Caco-2 (cell line): ENCODE measurements around the gene FIBP. TPM values are rescaled to one million over a fixed set of nuclear protein-coding genes. Genes with fewer than 3 reads are reported as not detected.
A peak's percentile ranks its signal among the peaks of the same experiment; 100 is the strongest.

ENCODE experiments used
- BruUV-seq: library from RNA; stranded (reverse); fragments of 400-500 nt; replicated peaks from 2 replicates; lab custom pipeline; 2021; lab: Mats Ljungman, UMichigan
- CTCF ChIA-PET: fragments of 300-600 bp; sonication (Branson Sonifier 250); formaldehyde crosslinking; loops from one replicate; lab custom pipeline; 2022; ENCODE audit warnings: antibody characterized with exemption; lab: Charles Lee
- POLR2A ChIA-PET: fragments of 300-600 bp; sonication (Branson Sonifier 250); formaldehyde crosslinking; loops from one replicate; lab custom pipeline; 2022; ENCODE audit warnings: antibody characterized with exemption; lab: Charles Lee
- DNase-seq, 2 experiments: peaks; one replicate each; pipeline versions ENCODE4 v3.0.0 to v3.0.0-alpha.2; 2020 to 2022
- H3K27me3 ChIP-seq: replicated peaks from 2 replicates; pipeline ENCODE4 v1.6.0; 2011; ENCODE audit warnings: low read length; ENCODE audit not compliant: control insufficient read depth, insufficient read depth
- H3K36me3 ChIP-seq: 2 replicates; pipeline ENCODE4 v1.5.1; 2011; ENCODE audit warnings: low read length; ENCODE audit not compliant: control insufficient read depth, insufficient read depth
- H3K4me1 ChIP-seq: fragments of 250-450 bp; sonication (Bioruptor Pico); 2 replicates; pipeline ENCODE4 v1.5.1; 2020; ENCODE audit warnings: mild to moderate bottlenecking
- H3K4me3 ChIP-seq: 2 replicates; pipeline ENCODE4 v1.5.1; 2011; ENCODE audit warnings: low read depth, mild to moderate bottlenecking, control low read depth, low read length
- H3K9me3 ChIP-seq: fragments of 250-450 bp; sonication (Bioruptor Pico); 2 replicates; pipeline ENCODE4 v1.5.1; 2020; ENCODE audit warnings: mild to moderate bottlenecking, moderate library complexity
- H3K27ac Mint-ChIP-seq: one replicate; pipeline ENCODE4 v1.8.0; 2022; ENCODE audit warnings: mixed read lengths; ENCODE audit not compliant: unreplicated experiment
- H3K27me3 Mint-ChIP-seq: one replicate; pipeline ENCODE4 v1.8.0; 2022; ENCODE audit warnings: mixed read lengths; ENCODE audit not compliant: insufficient read depth, unreplicated experiment
- H3K36me3 Mint-ChIP-seq: one replicate; pipeline ENCODE4 v1.8.0; 2022; ENCODE audit warnings: mild to moderate bottlenecking, mixed read lengths; ENCODE audit not compliant: insufficient read depth, unreplicated experiment
- H3K4me1 Mint-ChIP-seq: one replicate; pipeline ENCODE4 v1.8.0; 2022; ENCODE audit warnings: low read depth, mixed read lengths; ENCODE audit not compliant: unreplicated experiment
- H3K4me3 Mint-ChIP-seq: one replicate; pipeline ENCODE4 v1.8.0; 2022; ENCODE audit warnings: mild to moderate bottlenecking, moderate library complexity, mixed read lengths; ENCODE audit not compliant: unreplicated experiment
- H3K9me3 Mint-ChIP-seq: one replicate; pipeline ENCODE4 v1.8.0; 2022; ENCODE audit warnings: mixed read lengths; ENCODE audit not compliant: unreplicated experiment
- CTCF ChIP-seq, 2 experiments: fragments of 200-600 bp in 1 of 2; IDR thresholded peaks; 1 replicate in 1 of 2; 2 replicates in 1 of 2; pipeline versions ENCODE4 v1.5.1 to v1.8.0; 2011 to 2022; ENCODE audit warnings: antibody characterized with exemption in 1 of 2, control low read depth in 1 of 2, inconsistent platforms in 1 of 2, low read depth in 1 of 2, low read length in 1 of 2, mild to moderate bottlenecking in 1 of 2, moderate library complexity in 1 of 2; ENCODE audit not compliant: insufficient read depth in 1 of 2, severe bottlenecking in 1 of 2, unreplicated experiment in 1 of 2
- intact Hi-C: fragments of 100-400 bp; cut with micrococcal nuclease; formaldehyde crosslinking; loops from one replicate; pipeline ENCODE4 v1.10.0; 2022; ENCODE audit not compliant: unreplicated experiment
- total RNA-seq: library from RNA; stranded (reverse); gene quantifications from 2 replicates; pipeline ENCODE4 v1.2.3, GENCODE V29; 2022

Gene FIBP
- total RNA-seq, 1 experiment from 2014 or later: 61.5 TPM

- ChIA-PET CTCF (interaction anchor here (1.0 kb wide), 1 partner anchor 23 kb away, joined by 6 read pairs; the partner anchor contains the start of gene FIBP), POLR2A (interaction anchor here (0.7 kb wide), 1 partner anchor 65 kb away, joined by 3 read pairs; no protein-coding TSS in a partner anchor)
- no peaks in the 10 kb centered on the region for H3K9me3 Mint-ChIP-seq
- Histone ChIP-seq H3K27me3 (no peaks in the 10 kb centered on the region), H3K4me1 (peaks cover 8% of the 10 kb centered on the region), H3K36me3 (no peaks in the 10 kb centered on the region), H3K4me3 (no peak overlapping the region), H3K9me3 (no peaks in the 10 kb centered on the region)
- BruUV-seq: no TSS peak
- no peak for DNase-seq
- no peak overlapping the region for H3K27ac Mint-ChIP-seq
- no peak overlapping the region for H3K4me3 Mint-ChIP-seq
- no peaks in the 10 kb centered on the region for H3K27me3 Mint-ChIP-seq
- peaks cover 4% of the 10 kb centered on the region for H3K4me1 Mint-ChIP-seq
- TF ChIP-seq CTCF (IDR thresholded peaks at IDR 0.05; ENCODE audit: insufficient read depth in 1 of 2, low read depth in 1 of 2, low read length in 1 of 2, severe bottlenecking in 1 of 2, unreplicated experiment in 1 of 2): no peak
- peaks cover 52% of the 10 kb centered on the region for H3K36me3 Mint-ChIP-seq
- intact Hi-C loops: no loop called here
These were observed 23.4 kb downstream of the FIBP start for GRCh38 chr11:65864706-65865471.

- no peaks in the 10 kb centered on the region for H3K9me3 ChIP-seq
- no peaks in the 10 kb centered on the region for H3K36me3 ChIP-seq
- no peak overlapping the region for H3K27ac Mint-ChIP-seq
- DNase-seq: peak in 1 of 2 experiments; percentile 31
- TF ChIP-seq CTCF (IDR thresholded peaks at IDR 0.05; ENCODE audit: insufficient read depth in 1 of 2, low read depth in 1 of 2, low read length in 1 of 2, severe bottlenecking in 1 of 2, unreplicated experiment in 1 of 2): no peak
- no peaks in the 10 kb centered on the region for H3K9me3 Mint-ChIP-seq
- CTCF ChIA-PET: interaction anchor here (1.0 to 7.7 kb wide), 2 partner anchors 24 kb away, joined by 6 to 241 read pairs; partner anchors contain the start of genes CCDC85B and FIBP
- H3K4me3 Mint-ChIP-seq: no peak overlapping the region
- peaks cover 8% of the 10 kb centered on the region for H3K4me1 ChIP-seq
- peaks cover 8% of the 10 kb centered on the region for H3K4me1 Mint-ChIP-seq
- no peak overlapping the region for H3K4me3 ChIP-seq
- intact Hi-C loops: no loop called here
- H3K36me3 Mint-ChIP-seq: peaks cover 55% of the 10 kb centered on the region
- POLR2A ChIA-PET: no interaction called here
- H3K27me3 ChIP-seq: no peaks in the 10 kb centered on the region
- H3K27me3 Mint-ChIP-seq: no peaks in the 10 kb centered on the region
- no TSS peak for BruUV-seq
These were observed 24.2 kb downstream of the FIBP start for GRCh38 chr11:65863889-65864705.
